ENCODE data around the gene ADAMTSL4. TPM values are rescaled to one million over a fixed set of nuclear protein-coding genes. Genes with fewer than 3 reads are reported as not detected.
A peak's percentile ranks its signal among the peaks of the same experiment; 100 is the strongest.

The ADAMTSL4 gene
- total RNA-seq, 4 donors from 2014 or later = 30.6 to 76.8 (median 43.3) TPM

DNA sequence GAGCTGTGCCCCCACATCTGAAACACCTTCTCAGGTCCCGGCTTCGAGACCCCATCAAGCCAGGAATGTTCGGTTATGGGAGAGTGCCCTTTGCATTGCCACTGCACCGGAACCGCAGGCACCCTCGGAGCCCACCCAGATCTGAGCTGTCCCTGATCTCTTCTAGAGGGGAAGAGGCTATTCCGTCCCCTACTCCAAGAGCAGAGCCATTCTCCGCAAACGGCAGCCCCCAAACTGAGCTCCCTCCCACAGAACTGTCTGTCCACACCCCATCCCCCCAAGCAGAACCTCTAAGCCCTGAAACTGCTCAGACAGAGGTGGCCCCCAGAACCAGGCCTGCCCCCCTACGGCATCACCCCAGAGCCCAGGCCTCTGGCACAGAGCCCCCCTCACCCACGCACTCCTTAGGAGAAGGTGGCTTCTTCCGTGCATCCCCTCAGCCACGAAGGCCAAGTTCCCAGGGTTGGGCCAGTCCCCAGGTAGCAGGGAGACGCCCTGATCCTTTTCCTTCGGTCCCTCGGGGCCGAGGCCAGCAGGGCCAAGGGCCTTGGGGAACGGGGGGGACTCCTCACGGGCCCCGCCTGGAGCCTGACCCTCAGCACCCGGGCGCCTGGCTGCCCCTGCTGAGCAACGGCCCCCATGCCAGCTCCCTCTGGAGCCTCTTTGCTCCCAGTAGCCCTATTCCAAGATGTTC lies 4.3 kb downstream of the ADAMTSL4 start:
- 71 to 80% methylated on average over 5 to 6 of the region's 23 CpGs for WGBS, 2 donors
- Histone ChIP-seq H3K4me3 (no peak overlapping the region), H3K4me1 (peaks cover 40 to 56% (median 42%) of the 10 kb centered on the region in 3 donors), H3K27me3 (no peaks in the 10 kb centered on the region), H3K27ac (peak overlapping the region; percentile 88 to 96 (median 91)), H3K9me3 (no peaks in the 10 kb centered on the region), H3K36me3 (peaks cover 0 to 58% (median 0%) of the 10 kb centered on the region in 3 donors)
- no peak for DNase-seq
- no peak for TF ChIP-seq POLR2A (IDR thresholded peaks at IDR 0.05)
- TF ChIP-seq, protein P1, sequence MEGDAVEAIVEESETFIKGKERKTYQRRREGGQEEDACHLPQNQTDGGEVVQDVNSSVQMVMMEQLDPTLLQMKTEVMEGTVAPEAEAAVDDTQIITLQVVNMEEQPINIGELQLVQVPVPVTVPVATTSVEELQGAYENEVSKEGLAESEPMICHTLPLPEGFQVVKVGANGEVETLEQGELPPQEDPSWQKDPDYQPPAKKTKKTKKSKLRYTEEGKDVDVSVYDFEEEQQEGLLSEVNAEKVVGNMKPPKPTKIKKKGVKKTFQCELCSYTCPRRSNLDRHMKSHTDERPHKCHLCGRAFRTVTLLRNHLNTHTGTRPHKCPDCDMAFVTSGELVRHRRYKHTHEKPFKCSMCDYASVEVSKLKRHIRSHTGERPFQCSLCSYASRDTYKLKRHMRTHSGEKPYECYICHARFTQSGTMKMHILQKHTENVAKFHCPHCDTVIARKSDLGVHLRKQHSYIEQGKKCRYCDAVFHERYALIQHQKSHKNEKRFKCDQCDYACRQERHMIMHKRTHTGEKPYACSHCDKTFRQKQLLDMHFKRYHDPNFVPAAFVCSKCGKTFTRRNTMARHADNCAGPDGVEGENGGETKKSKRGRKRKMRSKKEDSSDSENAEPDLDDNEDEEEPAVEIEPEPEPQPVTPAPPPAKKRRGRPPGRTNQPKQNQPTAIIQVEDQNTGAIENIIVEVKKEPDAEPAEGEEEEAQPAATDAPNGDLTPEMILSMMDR (IDR thresholded peaks at IDR 0.05) = no peak
- intact Hi-C loops (cut with DNase I) = no loop called here

DNA sequence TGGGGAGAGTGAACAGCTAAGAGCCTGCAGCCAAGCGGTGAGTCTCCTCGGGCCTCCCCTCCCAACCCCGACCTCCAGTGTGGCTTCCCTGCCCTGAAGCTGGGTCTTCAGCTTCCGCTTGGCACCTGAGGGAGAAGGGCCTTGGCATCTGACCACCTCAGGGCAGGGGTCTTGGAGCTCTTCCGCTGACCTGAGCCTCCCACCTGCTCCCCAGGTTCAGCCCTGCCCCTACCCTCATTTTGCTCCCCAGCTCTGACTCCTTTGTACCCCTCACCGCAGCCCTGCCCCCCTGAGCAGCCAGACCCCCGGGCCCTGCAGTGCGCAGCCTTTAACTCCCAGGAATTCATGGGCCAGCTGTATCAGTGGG lies 4.9 kb downstream of the ADAMTSL4 start:
- Histone ChIP-seq H3K27ac (peak overlapping the region; percentile 23 to 96 (median 91)), H3K4me1 (peaks cover 43 to 59% (median 44%) of the 10 kb centered on the region in 3 donors), H3K9me3 (no peaks in the 10 kb centered on the region), H3K4me3 (no peak overlapping the region), H3K27me3 (no peaks in the 10 kb centered on the region), H3K36me3 (peaks cover 0 to 63% (median 0%) of the 10 kb centered on the region in 3 donors)
- no peak for TF ChIP-seq POLR2A (IDR thresholded peaks at IDR 0.05)
- TF ChIP-seq, protein P1 (IDR thresholded peaks at IDR 0.05) = no peak
- 87 to 100% methylated on average over 1 to 8 of the region's 8 CpGs for WGBS, 2 donors
- no peak for DNase-seq
- intact Hi-C loops (cut with DNase I) = no loop called here

DNA sequence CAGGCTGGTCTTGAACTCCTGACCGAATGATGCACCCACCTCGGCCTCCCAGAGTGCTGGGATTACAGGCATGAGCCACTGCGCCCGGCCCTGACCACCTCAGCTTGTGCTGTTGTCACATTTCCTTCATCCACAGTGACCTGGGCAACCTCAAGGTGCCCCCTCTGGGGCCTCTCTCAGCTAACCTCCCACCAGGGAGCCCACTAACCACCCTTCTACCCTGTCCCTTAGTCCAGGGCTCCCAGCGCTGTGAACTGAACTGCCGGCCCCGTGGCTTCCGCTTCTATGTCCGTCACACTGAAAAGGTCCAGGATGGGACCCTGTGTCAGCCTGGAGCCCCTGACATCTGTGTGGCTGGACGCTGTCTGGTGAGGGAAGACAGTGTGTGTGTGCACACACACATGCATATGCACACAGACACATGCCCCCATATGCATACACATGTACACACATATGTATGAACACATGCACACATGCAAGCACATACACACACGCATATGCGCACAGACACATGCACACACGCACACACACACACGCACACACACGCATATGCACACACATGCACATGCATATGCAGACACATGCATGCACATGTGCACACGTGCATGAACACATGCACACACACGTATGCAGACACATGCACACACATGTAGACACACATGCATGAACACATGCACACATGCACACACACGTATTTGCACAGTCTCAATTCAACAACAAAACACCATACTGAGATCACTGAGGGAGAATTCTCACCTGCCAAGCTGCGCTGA lies 6.2 kb downstream of the ADAMTSL4 start:
- WGBS, 2 donors = 75 to 85% methylated on average over 13 to 17 of the region's 19 CpGs
- Histone ChIP-seq H3K4me1 (peaks cover 48 to 61% (median 52%) of the 10 kb centered on the region in 3 donors), H3K27me3 (no peaks in the 10 kb centered on the region), H3K36me3 (peaks cover 0 to 69% (median 0%) of the 10 kb centered on the region in 3 donors), H3K9me3 (no peaks in the 10 kb centered on the region), H3K27ac (no peak overlapping the region), H3K4me3 (no peak overlapping the region)
- no peak for TF ChIP-seq POLR2A (IDR thresholded peaks at IDR 0.05)
- TF ChIP-seq, protein P1 (IDR thresholded peaks at IDR 0.05) = no peak
- intact Hi-C loops (cut with DNase I) = no loop called here
- DNase-seq = no peak

DNA sequence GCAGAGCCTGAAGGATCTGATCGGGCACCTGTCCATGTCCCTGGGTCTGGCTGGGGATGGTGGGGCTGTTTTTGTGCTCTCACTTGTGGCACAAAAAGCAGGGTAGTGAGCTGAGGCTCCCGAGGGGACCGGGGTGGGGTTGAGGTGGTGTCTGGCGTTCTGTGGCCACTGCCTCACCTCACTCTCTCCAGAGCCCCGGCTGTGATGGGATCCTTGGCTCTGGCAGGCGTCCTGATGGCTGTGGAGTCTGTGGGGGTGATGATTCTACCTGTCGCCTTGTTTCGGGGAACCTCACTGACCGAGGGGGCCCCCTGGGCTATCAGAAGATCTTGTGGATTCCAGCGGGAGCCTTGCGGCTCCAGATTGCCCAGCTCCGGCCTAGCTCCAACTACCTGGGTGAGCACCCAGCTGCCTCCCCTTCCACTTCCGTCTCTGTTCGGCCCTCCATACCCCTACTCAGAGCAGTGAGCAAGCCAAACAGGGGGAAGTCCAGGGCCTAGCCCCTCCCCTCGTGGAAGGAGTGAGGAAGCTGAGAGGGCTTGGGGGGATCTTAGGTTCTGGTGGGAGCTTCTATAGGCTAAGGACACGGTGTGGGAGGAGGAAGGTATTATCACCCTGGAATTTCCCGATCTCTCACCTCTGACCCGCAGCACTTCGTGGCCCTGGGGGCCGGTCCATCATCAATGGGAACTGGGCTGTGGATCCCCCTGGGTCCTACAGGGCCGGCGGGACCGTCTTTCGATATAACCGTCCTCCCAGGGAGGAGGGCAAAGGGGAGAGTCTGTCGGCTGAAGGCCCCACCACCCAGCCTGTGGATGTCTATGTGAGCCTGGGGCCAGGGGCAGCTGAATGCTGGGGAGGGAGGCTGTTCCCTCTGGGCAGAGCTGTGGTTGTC lies 7.0 kb downstream of the ADAMTSL4 start:
- Histone ChIP-seq H3K27me3 (no peaks in the 10 kb centered on the region), H3K36me3 (peaks cover 0 to 69% (median 0%) of the 10 kb centered on the region in 3 donors), H3K9me3 (no peaks in the 10 kb centered on the region), H3K4me3 (no peak overlapping the region), H3K27ac (peak overlapping the region in 1 of 4 donors; percentile 17), H3K4me1 (peaks cover 46 to 58% (median 48%) of the 10 kb centered on the region in 3 donors)
- intact Hi-C loops (cut with DNase I) = no loop called here
- WGBS, 2 donors = 84 to 85% methylated on average over 6 to 12 of the region's 26 CpGs
- TF ChIP-seq POLR2A (IDR thresholded peaks at IDR 0.05) = no peak
- TF ChIP-seq, protein P1 (IDR thresholded peaks at IDR 0.05) = no peak
- DNase-seq = no peak
